GM12801 (cell line): ENCODE results near the gene VEZT.

Source experiments
- TF ChIP-seq, protein P1 (sequence below): IDR thresholded peaks from one replicate; pipeline ENCODE4 v1.5.1; 2011; ENCODE audit warnings: control low read depth; ENCODE audit not compliant: insufficient read length; ENCODE audit errors: extremely low read depth

Gene VEZT

DNA sequence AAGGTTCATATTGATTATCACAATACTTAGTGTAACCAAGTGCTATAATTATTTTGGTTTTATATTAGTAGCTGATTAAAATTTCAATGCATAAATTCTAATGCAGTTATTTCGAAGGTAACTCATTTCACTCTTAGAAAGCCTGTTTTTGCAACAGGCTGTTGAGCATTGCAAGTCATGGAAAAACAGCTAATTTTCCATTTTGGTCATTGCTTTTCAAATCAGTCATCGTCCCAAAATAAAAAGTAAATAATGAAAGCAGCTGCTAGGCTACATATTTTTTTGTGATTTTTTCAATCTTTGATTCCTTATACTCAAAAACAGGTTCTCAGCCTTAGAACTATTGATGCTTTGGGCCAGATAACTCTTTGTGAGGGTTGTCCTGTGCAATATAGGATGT is 22.9 kb downstream of the VEZT start:
- TF ChIP-seq, protein P1, sequence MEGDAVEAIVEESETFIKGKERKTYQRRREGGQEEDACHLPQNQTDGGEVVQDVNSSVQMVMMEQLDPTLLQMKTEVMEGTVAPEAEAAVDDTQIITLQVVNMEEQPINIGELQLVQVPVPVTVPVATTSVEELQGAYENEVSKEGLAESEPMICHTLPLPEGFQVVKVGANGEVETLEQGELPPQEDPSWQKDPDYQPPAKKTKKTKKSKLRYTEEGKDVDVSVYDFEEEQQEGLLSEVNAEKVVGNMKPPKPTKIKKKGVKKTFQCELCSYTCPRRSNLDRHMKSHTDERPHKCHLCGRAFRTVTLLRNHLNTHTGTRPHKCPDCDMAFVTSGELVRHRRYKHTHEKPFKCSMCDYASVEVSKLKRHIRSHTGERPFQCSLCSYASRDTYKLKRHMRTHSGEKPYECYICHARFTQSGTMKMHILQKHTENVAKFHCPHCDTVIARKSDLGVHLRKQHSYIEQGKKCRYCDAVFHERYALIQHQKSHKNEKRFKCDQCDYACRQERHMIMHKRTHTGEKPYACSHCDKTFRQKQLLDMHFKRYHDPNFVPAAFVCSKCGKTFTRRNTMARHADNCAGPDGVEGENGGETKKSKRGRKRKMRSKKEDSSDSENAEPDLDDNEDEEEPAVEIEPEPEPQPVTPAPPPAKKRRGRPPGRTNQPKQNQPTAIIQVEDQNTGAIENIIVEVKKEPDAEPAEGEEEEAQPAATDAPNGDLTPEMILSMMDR: no peak

DNA sequence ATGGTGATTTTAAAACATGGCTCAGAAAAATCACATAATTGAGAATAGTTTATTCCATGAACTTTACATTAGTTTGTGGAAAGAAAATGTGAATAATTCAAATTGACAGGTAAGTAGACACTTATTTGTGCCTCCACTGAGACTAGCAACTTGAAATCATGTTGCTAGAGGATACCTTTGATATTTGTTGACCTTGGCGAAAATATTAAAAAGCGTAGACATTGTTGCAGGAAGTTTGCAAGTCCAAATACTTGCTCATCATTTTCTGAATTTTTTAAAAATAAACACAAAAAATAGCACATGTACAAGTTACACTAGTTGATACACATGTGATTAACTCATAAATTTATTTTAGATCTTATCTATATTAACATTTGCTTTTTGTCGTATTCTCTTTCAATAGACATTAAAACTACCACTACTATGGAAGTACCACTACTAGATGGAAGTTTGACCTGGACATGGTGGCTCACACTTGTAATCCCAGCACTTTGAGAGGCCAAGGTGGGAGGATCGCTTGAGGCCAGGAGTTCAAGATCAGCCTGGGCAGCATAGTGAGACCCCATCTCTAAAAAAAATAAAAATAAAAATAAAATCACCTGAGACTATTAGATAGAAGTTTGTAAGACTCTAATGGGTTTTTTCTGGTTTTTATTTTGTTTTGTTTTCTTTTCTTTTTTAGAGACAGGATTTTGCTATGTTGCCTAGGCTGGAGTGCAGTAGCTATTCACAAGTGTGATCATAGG is 24.3 kb downstream of the VEZT start:
- TF ChIP-seq, protein P1: no peak

DNA sequence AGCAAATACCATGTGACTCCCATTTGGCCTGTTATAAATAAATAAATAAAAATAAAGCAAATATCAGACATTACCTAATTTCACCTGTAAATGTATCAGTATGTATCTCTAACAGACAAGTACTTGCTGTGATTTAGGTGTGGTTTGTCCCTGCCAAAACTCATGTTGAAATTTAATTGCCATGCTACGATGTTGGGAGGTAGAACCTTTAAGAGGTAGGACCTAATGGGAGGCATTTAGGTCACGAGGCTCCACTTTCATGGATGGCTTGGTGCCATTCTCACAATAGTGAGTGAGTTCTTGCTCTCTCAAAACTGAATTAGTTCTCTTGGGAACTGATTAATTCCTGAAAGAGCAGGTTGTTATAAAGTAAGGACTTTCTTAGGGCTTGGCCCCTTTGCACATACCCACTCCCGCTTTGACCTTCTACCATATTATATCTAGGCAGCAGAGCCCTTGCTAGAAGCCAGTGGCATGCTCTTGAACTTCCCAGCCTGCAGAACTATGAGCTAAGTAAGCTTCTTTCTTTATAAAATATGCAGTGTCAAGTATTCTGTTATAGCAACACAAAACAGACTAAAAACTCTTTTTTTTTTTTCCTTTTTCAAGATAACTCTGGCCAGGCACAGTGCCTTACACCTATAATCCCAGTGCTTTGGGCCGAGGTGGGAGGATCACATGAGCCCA is 26.0 kb downstream of the VEZT start:
- TF ChIP-seq, protein P1: no peak

DNA sequence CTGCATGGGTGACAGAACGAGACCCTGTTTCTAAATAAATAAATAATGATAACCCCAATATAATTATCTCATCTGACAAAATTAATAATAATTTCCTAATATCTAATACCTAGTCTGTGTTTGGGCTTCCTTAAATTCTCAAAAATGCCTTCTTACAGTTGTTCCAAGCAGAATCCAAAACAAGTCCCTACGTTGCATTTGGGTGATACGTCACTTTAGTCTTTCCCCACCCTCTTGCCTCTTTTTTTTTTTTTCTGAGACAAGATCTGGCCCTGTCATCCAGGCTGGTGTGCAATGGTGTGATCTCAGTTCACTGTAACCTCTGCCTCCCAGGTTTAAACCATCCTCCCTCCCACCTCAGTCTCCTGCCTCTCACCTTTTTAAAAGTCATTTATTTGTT is 26.7 kb downstream of the VEZT start:
- TF ChIP-seq, protein P1: no peak

DNA sequence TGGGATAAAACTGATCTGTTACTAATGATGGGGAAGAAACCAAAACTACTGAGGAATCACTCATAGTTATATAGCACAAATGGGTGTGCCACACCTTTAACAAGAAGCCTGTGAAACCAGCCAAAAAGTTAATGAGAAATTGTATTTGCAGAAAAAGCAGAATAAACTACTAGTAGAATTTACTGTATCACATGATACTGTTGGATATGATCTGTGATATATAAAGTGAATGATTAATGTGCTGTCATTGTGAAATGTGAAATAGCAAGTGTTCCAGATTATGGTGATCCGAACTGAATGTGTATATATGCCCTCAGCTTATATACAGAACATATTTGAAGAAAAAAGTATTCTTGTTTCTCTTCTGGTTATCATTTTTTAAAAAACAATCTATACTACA is 30.5 kb downstream of the VEZT start:
- TF ChIP-seq, protein P1: no peak

DNA sequence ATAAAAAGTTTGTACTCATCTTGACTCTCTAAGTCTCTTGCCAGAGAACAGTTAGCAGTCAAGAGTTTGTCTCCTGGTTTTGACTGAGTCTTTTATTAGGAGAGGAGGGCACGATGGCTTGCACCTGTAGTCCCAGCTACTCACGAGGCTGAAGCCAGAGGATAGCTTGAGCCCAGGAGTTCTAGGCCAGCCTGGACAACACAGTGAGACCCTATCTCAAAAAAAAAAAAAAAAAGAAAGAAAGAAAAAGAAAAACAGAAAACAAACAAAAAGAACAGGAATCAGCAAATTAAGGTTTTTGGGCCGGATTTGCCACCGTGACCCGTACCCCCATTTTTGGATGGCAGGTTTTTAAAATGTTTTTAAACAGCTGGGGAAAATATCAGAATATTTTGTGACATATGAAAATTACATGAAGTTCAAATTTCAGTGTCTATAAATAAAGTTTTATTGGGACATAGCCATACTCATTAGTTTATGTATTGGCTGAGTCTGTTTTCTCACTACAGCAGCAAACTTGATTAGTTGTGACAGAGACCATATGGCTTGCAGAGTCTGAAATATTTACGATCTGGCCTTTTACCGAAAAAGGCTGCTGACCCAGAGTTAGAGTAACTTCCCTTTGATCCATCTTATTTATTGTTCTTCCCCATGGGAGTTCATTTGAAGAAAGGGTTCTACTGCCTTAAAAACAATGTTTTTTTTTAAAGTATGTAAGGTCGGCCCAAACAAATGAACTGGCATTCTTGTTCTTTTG is 31.2 kb downstream of the VEZT start:
- TF ChIP-seq, protein P1: no peak

DNA sequence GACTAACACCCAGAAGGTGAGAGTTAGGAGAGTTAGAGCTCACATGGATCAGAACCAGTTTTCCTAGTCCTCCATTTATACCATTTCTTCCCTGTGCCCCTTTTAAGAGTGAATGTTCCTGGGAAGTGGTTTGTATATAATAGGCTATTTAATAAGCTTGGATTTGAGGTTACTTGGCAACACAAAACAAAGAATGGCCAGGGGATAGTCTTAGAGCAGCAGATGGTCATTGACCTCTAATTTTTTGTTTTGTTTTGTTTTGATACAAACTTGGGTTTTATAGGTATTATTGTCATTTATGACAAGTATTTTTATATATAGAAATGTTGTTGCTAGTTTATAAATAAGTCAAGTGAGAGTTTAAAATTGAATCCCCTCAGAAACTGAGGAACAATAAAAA is 35.8 kb downstream of the VEZT start:
- TF ChIP-seq, protein P1: no peak
